NCI-H82 (cell line): Measurements from ENCODE around the gene CDH8.

Experiments used
- DNase-seq: peaks from one replicate; lab custom pipeline; 2025; lab: John Stamatoyannopoulos, UW

The CDH8 gene

GRCh38 chr16:62036101-62036801, at the start of gene CDH8:
Gene CDH8 (minus strand): TSS chr16:62036438. CDS start chr16:62021403, 15,035 bp downstream.
- peak; percentile 53 for DNase-seq

GRCh38 chr16:62079236-62079635, 43.0 kb upstream of the CDH8 start:
- DNase-seq, result no peak

DNA sequence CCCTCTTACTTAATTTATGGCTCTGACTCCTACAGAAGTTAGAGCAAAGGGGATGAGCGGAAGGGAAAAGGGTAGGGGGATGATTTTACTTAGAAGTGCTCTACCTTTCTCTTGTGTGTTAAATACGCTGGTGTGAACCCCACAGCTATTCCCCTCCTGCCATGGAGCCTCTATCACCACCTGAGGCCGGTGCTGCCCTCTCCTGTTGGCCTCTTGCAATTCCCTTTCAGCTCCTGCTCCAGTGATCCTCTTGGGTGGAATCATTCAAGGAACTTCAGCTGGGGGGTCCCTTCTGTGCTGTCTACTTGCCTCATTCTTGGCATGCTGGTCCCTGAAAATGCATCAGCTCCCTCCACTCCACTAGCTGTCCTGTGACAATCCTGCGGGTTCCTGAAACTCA, 41.8 kb upstream of the CDH8 start:
- DNase-seq, result peak; percentile 55

- DNase-seq, result no peak
Observed at GRCh38 chr16:62076886-62077285, 40.6 kb upstream of the CDH8 start.

DNA sequence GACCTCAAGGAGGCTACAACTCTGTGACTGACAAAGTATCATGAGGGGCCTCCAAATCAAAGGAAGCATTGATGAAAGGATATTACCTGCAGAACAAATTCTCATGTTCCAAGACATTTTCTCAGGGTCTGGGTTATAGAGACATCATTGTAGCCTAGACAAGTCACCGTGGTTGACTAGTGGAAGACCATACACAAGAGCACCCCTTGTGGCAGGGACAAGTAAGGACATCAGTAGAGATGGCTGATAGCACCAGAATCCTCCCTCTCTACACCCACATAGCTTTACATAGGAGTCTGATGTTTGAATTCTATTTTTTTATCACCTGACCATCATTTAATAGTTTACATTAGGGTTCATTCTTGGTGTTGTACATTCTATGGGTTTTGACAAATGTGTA, 32.5 kb upstream of the CDH8 start:
- DNase-seq, result peak; percentile 39

GRCh38 chr16:62067981-62068380, 31.7 kb upstream of the CDH8 start:
- no peak for DNase-seq

DNA sequence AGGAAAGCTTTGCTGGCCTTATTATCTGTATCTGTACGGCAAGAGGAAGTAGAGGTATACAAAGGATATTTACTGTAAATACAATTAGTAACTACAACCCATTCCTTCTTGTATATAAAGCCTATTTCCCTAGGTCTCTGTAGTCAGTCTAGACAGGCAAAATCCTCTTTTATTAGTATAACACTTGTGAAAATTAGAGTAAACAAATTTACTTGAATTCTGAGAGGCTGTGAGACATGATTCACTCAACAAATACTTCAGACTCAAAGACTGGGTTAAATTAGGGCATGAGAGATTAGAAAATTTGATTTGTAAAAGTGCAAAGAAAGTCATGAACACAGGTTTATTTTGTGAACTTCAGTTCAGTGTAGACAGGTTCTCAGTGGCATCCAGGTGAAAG, 30.9 kb upstream of the CDH8 start:
- DNase-seq, result no peak

- no peak for DNase-seq
Observed at GRCh38 chr16:62066747-62067146, 30.5 kb upstream of the CDH8 start.

- no peak for DNase-seq
Observed at GRCh38 chr16:62064173-62064572, 27.9 kb upstream of the CDH8 start.

- no peak for DNase-seq
Observed at GRCh38 chr16:62060089-62060488, 23.9 kb upstream of the CDH8 start.

GRCh38 chr16:62059527-62059926, 23.3 kb upstream of the CDH8 start:
- no peak for DNase-seq

- DNase-seq, result no peak
Observed at GRCh38 chr16:62058412-62058811, 22.2 kb upstream of the CDH8 start.

DNA sequence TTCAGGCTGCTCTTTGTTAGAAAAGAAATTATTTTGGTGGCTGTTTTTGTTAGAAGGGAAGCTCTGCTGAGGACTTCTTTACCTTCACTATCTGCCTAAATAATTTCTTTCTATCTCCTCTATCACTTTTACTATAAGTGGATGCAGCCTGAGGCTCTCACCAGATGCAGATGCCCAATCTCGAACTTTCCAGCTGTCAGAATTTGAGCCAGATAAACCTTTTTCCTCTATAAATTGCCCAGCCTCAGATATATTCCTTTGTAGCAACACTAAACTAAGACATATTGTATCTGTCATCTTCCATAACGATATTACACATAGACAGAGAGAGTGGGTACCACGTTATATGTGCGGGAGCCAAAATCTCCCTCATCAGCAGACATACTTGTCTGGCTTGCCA, 15.7 kb upstream of the CDH8 start:
- no peak for DNase-seq

- DNase-seq, result no peak
Observed at GRCh38 chr16:62050793-62051192, 14.6 kb upstream of the CDH8 start.

- no peak for DNase-seq
Observed at GRCh38 chr16:62046801-62047200, 10.6 kb upstream of the CDH8 start.

DNA sequence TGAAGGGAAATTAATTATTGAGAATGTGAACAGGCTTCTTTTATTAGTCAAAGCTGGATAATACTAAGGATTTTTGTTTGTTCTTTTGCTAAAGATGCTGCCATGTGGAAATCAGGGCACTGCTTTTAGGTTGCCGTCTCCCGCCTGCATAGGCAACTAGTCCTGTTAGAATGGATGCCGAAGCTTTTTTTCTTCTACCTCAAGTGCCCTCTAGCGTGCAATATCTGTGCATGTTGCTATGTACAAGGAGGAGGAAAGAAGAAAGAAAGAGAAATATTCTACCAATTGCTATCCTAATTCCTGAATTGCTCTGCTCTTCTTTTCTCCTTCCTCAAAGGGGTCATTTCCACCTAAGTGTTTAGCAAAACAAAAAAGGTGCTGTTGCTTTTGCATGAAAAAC, 5.2 kb upstream of the CDH8 start:
- DNase-seq, result peak; percentile 71

GRCh38 chr16:62038646-62039045, 2.4 kb upstream of the CDH8 start:
- DNase-seq, result no peak

DNA sequence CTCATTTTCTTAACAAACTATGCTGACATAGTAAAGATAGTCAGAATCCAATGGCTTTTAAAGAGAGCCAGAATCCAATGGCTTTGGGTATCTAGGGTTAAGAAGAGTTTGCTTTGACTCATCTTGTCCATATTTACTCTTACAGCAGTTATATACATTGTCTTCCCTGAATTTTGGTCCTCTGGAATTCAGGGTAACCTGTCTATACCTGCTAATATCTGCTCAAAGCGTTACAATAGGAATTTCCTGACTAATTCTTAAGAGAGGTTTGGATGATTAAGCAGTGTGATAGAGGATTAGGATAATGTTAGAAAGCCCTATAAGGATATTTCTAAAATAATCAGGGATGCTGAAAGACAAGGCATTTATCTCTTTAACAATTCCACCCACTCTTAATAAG, 2.0 kb upstream of the CDH8 start:
- no peak for DNase-seq

GRCh38 chr16:62036802-62037135, 531 bp upstream of the CDH8 start:
- DNase-seq, result no peak

DNA sequence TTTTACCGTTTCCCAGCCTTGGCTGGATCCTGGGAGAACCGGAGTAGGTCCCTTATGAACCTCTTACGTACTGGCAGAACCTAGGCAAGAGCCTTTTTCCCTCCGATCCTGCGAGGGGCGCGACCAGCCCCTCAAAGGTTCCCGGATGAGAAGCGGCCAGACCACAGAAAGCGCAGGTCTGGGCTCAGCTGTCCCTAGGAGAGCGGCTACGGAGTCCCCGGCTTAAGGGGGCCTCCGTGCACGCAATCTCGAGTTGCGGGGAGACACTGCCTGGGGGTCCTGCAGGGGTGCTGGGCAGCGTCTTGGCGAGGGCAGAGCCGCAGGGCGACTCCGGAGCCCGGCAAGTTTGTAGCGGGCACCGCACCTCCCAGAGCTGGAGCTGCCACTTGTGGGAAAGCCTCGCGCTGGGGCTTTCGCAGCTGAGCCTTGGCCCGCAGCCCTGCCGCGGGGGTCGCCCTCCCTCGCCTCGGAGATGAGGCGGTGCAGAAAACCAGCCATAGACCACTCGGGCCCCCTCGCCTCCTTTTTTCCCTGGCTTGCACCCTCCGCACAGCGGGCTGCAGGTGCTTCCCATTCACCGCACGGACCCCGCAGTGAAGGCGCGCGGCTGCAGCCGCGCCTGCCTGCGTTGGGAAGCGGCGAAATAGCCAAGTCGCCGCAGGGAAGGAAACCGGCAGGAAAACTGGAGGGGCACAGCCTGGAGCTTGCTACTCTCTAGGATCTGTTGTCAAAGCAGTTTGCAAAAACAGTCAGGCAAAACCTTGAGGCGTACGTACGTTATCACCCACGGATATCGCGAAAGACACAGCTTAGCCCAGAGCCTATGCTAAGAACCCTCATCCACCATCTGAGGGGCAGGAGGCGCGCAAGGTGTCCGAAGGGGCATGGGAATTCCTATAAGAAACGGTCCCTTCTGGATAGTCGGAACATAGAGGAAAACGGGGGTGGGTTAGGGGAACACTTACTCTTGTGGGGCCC, 834 bp downstream of the CDH8 start:
- peak; percentile 42 for DNase-seq

DNA sequence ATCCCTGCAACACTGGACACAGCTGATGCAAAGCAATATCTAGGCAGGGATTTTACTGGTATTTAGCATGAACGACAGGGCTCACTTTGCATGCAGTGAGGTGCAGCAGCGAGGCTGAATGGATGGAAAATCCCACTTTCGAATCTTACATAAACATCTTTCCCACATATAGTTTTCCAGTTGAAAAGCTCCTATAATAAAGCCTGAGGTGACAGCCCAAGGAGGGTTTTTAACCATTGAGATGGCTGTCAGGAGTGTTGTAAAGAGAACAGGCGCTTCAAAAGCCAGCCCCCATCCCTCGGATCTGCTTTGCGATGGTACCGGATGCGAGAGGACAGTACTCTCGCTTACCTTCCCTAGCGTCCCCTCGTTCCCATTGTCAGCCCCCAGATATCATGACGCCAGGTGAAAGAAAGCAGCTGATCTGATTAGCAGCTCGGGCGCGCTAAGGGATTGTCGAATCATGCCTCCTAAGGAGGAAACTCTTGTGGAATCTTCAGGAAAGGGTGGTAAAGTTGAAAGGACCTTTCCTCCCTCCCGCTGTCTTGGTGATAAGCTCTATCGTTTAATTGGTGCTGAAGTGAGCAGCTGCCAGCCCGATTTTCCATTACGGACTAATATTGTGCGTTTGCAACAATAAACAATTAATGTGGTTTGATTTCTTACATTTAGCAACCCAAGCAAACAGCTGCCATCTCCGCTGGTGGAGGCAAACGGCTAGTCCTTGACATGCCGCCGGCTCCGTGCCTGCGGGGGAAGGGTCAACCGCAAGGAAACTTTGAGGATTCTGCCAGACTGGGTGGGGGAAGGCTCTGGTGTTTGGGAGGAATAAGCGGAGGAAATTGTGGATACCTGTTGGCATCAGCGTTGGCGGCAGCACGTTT, 1.8 kb downstream of the CDH8 start:
- peak; percentile 46 for DNase-seq

GRCh38 chr16:62033065-62033464, 3.2 kb downstream of the CDH8 start:
- DNase-seq, result no peak
